Measurements from ENCODE around the gene PHPT1.

The PHPT1 gene

GRCh38 chr9:136886610-136887597 is 37.7 kb downstream of the PHPT1 start:
- TF ChIP-seq CTCF (conservative IDR thresholded peaks at IDR 0.05; ENCODE audit: low read length), result no peak
- H3K4me3 ChIP-seq (ENCODE audit: low read length), result peak overlapping the region; percentile 67
- no peak for DNase-seq (ENCODE audit: low read depth)

GRCh38 chr9:136888454-136888853 is 39.2 kb downstream of the PHPT1 start:
- no peak overlapping the region for H3K4me3 ChIP-seq (ENCODE audit: low read length)
- no peak for DNase-seq (ENCODE audit: low read depth)
- no peak for TF ChIP-seq CTCF (conservative IDR thresholded peaks at IDR 0.05; ENCODE audit: low read length)

- no peak overlapping the region for H3K4me3 ChIP-seq (ENCODE audit: low read length)
- TF ChIP-seq CTCF (conservative IDR thresholded peaks at IDR 0.05; ENCODE audit: low read length), result no peak
- no peak for DNase-seq (ENCODE audit: low read depth)
These were observed 40.6 kb downstream of the PHPT1 start for GRCh38 chr9:136889858-136890257.

GRCh38 chr9:136890661-136891060 is 41.5 kb downstream of the PHPT1 start:
- no peak for DNase-seq (ENCODE audit: low read depth)
- H3K4me3 ChIP-seq (ENCODE audit: low read length), result no peak overlapping the region
- TF ChIP-seq CTCF (conservative IDR thresholded peaks at IDR 0.05; ENCODE audit: low read length), result no peak

- no peak overlapping the region for H3K4me3 ChIP-seq (ENCODE audit: low read length)
- DNase-seq (ENCODE audit: low read depth), result no peak
- no peak for TF ChIP-seq CTCF (conservative IDR thresholded peaks at IDR 0.05; ENCODE audit: low read length)
These were observed 46.8 kb downstream of the PHPT1 start for GRCh38 chr9:136896027-136896426.

- no peak overlapping the region for H3K4me3 ChIP-seq (ENCODE audit: low read length)
- no peak for DNase-seq (ENCODE audit: low read depth)
- TF ChIP-seq CTCF (conservative IDR thresholded peaks at IDR 0.05; ENCODE audit: low read length), result no peak
These were observed 49.4 kb downstream of the PHPT1 start for GRCh38 chr9:136898483-136899100.
